Right forelimb (tissue), 1 donor: ENCODE results near the gene DLX4.

Experiments used
- DNase-seq: peaks from one replicate; pipeline ENCODE4 v3.0.0-alpha.2; 2018

DLX4 gene

DNA sequence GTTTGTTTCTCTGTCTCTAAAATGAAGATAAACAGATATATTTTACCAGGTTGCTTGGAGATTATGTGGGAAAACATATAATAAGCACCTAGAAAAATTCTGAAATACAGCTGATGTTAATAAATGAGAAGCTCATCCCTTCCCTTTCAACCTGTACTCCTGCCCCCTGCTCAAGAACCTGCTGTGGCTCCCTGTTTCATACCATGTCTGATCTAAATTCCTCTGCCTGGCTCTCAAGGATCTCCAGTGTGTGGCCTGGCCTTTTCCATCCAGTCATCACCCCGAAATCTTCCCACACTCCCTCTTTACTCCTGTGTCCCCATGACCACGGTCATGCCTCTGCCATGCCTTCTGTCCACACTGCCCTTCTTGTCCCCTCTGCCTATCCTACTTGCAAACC is 19.4 kb upstream of the DLX4 start:
- DNase-seq = no peak

DNA sequence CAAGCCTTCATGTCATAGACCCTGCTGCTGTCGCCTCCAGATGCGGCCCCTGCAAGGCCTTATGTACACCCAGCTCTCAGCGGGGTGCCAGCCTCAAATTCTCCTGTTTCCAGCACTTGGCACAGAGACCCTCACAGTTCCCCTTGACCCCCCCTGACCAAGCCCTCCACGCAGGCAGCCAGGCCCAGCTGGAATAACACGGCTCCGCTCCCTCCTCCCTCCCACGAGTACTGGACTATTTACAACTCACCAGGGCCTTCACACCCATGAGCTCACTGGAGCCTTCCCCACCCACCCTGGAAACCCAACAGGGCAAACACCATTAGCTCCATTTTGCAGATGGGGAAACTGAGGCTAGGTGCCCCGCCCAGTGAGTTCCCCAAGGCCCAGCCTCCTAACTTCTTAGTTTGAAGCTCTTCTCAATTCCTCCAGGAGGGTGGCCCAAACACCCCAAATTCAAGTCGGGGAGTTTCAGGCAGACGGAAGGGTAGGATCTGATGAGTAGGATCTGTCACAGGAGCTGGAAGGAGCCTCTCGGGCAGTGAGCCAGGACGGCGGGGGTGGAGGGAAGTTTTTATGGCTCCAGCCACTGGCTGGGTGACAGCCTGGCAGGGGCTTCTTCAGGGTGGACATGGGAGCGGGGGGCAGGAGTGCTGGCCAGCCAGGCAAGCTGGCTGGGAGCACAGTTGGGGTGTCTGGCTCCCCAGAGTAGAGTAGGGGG is 17.5 kb upstream of the DLX4 start:
- DNase-seq = no peak

DNA sequence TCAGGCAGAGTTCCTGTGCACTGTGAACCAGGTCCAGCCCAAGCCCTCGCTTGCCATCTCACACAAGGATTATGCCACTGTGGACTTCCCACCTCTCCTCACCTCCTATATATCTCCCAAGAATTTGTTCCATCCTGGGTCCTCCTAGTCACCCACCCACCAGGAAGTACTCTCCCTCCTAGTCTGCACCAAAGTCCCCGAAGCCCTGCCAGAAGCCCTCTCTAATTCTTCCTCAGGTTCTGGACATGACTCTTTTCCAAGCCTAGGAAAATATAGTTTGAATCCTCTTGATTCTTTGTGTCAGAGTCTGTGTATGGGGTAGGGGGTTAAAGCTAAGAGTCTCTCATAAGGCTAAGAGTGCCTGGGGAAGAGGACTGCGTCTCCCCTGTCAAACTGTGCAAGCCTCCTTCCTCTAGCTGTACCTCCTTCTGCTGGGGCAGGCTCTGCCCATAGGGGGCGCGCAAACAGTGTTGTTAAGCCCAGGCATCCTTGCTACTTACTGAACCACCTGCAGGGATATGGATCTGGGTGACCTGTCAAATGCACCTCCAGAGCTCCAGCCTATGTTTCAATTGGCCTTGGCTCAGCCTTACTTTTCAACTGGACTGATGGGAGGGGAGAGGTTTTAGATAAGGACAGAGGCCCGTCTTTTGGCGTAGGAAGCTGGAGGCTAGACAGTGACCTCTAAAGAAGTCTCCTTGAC is 16.6 kb upstream of the DLX4 start:
- peak; percentile 79 for DNase-seq

DNA sequence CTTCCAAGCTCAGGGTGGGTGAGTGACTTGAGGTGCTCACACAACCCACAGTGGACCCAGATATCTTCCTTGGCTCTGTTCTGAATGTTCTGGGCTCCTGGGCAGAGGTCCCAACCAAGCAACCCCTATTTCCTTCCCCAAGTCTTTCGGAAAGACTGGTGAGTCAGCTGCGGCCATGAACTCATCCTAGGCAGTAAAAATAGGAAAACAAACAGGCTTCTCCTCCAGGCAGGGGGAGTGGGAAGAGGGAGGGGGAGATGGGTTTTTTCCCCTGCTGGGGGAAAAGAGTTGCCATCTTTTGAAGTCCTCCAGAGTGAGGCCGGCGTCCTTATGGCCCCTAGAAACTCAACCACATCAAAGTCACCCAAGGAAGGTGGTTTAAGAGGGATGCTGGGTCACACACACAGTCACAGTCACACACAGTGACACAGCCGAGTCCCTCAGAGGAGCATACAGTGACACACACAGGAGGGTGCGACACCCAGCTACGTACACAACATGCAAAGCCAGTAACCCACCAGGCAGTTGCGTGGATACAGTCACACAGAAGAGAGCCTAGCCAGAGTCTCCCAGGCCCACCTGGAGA is 16.0 kb upstream of the DLX4 start:
- DNase-seq = no peak

DNA sequence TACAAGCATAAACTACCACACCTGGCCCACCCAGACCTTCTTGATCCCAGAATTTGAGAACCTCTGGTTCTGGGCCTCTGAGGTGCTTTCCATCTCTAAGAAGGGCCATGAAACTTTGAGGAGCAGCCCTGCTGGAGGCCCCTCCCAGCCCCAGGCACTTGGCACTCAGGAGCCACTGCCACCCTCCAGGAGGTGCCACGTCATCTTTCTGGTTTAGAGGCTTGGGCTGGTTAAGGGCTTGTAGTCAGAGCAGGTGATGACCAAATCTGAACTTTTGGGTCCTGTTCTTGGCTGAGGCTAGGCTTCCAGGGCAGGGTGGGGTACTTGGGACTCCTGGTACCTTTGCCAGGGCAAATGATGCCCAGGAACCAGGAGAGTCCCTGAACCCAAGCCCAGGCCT is 13.8 kb upstream of the DLX4 start:
- no peak for DNase-seq

DNA sequence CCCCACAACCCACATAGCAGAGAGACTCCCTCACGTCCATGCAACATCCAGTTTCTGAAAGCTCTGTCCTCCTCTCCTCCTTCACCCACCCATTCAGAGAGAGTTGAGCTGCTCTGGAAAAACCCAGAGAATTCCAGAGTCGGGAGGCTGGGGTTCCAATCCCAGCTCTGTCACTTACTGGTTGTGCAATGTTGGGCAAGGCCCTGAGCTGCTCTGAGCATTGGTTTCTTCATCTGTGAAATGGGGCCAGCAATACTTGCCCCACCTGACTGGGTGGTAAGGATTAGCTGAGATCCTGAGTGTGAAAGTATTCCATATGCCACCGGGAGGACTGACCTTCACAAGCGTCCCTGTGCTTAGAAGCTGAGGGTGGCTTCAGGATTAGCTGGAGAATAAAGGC is 12.2 kb upstream of the DLX4 start:
- no peak for DNase-seq

DNA sequence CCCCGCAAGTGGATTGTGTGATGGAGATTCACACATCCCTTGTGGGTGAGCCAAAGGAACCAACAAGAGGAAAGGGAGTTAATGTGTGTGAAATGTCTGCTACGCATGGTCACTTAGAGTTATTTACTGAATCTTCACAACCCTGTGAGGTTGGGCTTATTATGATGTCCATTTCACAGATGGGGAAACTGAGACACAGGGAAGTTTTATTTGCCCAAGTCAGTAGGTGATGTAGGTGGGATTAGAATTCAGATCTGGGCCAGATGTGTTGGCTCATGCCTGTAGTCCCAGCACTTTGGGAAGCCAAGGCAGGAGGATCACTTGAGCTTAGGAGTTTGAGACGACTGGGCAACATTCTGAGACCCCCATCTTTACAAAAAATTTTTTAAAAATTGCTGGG is 11.6 kb upstream of the DLX4 start:
- no peak for DNase-seq

DNA sequence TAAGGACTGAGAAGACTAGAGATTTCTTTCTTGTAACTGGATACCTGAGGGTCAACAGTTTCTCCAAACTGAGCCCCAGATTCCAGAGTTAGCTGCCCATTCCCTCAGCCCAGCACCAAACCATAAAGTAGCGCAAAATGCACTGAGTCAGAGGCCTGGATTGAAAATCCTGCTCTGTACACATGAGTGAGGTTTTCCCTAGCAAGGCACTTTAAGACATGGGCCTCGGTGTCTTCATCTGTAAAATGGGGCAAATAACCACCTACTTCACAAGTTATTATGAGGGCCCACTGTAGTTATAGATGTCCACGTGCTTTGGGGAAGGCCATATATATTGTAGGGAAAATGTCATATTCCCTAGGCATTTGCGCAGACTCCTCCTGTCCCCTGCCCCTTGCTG is 10.3 kb upstream of the DLX4 start:
- no peak for DNase-seq

DNA sequence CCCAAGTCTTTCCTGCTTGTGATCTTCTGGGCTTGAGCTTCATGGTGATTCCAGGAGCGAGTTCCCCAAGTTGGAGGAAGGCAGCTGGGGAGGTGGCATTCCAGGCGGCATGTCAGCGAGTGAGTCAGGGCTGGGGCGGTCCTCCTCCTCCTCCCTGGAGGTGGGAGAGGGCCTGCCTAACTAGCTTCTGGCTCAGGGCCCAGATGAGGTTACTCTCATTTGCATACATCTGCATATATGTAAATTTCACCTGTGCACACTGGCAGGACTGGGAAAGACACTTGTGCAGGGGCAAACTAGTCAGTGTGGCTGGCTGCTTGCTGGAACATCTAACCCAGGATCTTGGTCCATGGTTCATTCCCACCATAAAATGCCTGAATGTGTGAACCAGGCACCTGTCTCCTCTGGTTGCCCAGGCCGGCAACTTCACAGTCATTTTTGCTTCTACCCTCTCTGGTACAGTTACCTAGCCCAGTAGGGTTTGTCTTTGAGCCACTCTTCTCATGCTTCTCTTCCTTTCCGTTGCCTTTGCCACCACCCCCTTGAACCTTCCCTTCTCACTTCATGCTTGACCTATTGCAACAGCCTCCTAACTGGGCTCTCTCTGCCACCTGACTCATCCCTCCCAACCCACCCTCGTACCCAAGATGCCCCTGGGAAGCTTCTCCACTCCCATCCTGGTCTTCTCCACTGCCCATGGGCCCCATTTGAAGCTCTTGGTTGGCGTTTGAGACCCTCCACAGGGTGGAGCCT is 9.6 kb upstream of the DLX4 start:
- DNase-seq = no peak

DNA sequence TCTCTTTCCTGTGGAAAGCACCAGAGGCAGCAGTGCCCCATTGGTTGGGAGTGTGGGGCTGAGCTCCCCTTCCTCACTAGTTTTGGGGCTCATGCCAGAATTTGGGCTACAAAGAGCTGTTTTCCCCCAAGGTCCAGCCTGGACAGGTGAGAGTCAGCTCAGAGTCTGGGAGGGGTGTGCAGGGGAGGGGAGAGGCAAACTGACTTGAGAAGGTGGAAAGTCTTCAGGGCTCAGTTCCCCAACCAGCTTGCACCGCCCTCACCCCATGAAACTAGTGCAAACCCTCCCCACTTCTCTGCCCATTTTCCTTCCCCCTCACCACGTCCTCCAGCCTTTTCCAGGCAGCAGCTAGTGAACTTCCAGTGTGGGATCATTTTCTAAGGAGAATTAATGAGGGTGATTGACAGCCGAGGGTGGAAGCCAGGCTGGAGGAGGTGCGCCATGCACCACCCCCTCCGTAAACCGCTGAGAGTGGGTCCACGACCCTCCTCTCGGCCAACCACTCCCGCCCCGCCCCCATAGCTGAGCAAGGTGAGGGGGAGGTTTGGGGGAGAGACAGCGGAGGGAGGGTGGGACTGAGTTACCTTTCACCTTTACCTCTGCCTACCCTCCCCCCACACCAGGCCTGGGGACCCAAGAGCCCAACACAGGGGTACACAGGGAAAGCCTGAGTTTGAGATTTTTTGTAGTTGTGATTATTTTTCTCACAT is 6.2 kb upstream of the DLX4 start:
- no peak for DNase-seq

DNA sequence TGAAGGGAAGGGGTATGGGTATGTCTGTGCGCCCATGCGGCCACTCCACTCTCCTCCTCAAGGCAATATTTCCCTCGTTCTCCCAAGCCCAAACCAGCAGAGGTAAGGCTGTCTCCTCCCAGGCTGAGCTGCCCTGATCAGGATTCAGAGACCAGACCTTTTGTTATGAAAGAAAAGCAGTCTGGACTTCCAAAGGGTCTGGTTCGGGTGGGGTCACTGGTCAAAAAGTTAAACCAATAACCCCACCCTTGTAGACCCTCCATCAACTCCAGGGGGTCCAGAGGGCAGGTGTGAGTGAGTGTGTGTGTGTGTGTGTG is 5.7 kb upstream of the DLX4 start:
- no peak for DNase-seq

DNA sequence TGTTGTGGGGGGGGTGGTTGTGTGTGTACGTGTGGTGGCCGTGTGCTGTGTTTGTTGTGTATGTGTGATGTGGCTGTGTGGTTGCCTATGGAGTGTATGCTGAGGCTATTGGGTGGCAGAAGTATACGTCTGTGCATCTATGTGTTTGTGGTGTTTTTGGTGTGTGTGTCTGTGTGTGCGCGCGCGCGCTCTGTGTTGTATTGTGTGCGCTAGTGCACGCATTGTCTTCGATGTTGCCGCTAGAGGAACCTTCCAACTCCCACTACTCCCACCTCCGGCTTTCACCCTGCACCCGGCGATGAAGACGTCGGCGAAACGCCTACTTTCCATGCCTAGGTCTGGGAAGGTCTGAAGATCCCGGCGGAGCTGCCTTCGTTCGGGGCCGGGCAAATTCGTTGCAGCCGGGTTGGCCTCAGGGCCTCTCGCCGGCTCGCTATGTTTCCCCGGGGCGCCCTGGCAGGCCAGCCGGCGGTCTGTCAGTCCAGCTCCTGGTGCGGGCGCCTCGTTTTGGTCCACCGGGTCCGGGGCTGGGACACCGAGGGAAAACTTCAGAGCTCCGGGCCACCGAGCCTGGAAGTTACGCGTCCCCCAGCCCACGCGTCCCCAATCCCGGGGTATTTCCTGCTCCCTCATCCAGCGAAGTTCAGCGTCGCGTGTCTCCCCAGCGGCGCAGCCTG is 5.2 kb upstream of the DLX4 start:
- DNase-seq = peak; percentile 68

DNA sequence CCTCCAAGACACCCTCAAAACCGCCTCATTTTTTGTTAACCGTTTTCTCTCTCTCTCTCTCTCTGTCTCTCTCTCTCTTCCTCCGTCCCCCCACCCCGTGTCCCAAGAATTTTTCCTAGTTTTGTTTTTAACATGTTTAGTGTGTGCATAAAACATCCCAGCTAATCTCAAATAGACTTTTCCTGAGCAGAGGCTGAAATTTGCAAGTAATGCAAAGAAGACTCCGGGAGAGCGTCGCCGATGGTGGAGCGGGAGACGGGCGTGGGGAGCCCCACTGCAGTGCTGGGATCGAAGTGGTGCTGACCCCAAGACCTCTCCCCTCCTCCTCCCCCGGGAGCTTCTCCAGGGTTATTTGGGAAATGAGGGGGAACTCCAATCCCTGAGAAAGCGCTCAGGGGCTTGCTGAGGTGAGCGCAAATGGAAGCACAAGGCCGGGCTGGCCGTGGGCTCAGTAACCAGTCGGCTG is 4.7 kb upstream of the DLX4 start:
- DNase-seq = no peak

DNA sequence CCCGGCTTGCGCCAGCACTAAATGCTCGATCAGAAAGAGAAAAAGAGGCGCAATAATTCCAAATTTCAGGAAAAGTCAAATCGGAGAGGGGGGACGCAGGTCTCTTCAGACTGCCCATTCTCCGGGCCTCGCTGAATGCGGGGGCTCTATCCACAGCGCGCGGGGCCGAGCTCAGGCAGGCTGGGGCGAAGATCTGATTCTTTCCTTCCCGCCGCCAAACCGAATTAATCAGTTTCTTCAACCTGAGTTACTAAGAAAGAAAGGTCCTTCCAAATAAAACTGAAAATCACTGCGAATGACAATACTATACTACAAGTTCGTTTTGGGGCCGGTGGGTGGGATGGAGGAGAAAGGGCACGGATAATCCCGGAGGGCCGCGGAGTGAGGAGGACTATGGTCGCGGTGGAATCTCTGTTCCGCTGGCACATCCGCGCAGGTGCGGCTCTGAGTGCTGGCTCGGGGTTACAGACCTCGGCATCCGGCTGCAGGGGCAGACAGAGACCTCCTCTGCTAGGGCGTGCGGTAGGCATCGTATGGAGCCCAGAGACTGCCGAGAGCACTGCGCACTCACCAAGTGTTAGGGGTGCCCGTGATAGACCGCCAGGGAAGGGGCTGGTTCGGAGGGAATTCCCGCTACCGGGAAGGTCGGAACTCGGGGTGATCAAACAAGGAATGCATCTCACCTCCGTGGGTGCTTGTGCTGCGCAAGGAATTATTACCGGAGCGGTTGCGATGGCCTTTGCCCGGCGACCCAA is 4.0 kb upstream of the DLX4 start:
- DNase-seq = no peak

DNA sequence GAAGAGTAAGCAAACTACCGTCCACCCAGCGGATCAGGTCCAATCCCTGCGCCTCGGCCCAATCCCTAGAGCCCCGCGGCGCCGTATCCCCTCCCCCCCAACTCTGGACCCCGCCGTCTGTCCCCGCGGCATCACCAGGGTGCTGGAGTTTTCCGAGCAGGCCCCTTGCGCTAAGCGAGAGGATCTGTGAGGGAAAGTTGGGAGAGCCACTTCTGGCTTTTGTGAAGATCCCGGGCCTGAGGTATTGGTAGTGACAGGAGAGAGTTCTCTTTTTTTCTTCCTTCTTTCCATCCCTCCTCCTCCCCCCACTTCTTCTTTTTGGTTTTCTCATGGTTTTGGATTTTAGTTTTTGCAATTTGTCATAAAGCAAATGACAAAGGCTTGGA is 3.5 kb upstream of the DLX4 start:
- DNase-seq = no peak

DNA sequence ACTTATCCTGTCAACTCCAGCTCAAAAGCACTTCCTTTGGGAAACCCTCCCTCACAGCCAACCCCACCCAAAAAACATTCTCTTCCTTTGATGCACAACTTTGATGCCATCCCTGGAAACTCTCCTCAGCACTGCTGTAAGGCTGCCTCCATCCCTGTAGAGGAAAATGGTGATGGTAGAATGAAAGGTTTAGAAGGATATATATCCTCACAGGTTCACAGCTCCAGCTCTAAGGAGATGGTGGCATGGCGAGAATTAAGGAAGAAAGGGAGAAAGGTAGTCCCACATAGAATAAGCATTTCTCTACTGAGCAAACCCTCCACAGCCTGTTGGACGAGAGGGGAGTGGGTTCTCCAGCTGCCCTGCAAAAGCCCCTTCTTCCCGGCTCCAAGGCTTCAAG is 2.2 kb upstream of the DLX4 start:
- DNase-seq = no peak

DNA sequence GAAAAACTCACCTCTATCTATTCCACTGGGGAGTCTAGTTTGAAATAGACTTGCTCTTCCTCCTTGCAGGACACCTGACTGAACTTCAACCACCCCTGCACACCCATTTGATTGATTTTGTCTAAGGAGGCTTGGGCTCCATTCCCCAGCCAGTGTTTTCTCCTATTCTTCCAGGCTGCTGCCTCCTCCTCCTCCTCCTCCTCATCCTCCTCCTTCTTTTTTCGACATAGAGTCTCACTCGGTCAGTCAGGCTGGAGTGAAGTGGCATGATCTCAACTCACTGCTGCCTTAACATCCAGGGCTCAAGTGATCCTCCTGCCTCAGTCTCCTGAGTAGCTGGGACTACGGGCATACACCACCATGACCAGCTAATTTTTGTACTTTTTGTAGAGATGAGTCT is 1.8 kb upstream of the DLX4 start:
- DNase-seq = no peak

DNA sequence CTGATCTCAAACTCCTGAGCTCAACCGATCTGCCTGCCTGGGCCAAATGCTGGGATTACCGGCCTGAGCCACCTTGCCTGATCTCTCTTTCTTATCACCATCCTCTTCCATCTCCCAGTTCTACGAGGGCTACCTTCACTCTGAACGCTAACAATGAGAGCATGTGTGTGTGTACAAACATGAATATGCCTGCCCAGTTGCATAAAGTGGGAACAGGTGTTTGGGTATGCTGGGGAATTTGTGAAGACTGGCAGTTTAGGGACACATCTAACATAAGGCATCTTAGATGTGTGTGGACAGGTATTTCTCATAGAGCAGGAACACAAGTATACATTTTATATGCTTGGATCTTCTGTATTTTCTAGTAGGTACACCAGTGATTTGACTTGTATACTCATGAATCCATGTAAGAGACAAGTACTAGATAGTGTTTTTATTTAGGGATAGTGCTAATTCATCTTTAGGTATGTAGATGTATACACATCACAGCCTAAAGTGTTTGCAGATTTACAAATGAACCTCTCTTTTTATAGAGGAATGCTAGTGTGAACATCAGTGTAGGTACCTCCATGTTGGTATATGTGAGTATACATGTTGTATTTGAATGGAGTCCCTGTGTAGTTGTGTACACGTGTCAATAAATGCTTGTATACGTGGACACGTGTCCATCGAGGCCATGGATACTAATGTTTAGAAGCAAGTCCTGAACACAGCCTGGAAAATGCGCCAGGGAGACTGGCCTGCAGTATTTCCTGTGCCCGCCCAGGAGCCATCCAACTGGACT is 1.2 kb upstream of the DLX4 start:
- DNase-seq = no peak

DNA sequence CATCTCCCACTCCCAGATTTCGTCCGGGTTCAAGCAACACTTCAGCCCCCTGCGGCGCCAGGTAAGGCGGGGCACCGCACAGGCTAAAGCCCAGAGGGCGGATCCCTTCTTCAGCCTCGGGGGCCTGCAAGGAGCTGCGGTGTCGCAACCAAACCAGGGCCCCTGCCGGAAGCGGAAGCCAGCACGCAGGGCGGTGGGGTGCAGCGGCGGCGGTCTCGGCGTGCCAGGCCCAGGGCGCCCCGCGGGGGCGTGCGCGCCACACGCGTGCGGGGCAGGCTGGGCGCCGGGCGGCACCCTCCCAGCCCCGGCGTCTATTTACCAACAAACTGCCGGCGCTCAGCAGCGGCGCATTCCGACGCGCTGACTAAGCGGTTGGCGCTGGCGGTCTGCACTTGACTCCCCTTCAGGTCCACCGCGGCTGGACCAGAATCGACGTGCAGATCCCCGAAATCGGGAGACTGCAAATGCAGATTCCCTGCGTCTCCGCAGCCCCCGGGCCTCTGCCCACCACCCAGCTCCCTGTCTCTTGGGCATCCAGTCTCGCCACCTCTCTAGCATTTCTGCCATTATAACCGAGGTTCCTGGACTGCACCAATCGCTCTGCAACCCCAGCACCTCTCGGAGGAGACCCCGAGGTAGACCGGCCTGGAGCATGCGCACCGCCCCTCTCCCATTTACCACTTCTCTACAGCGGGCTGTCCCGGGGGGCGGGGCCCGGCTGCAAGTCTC is 421 bp upstream of the DLX4 start:
- no peak for DNase-seq

DNA sequence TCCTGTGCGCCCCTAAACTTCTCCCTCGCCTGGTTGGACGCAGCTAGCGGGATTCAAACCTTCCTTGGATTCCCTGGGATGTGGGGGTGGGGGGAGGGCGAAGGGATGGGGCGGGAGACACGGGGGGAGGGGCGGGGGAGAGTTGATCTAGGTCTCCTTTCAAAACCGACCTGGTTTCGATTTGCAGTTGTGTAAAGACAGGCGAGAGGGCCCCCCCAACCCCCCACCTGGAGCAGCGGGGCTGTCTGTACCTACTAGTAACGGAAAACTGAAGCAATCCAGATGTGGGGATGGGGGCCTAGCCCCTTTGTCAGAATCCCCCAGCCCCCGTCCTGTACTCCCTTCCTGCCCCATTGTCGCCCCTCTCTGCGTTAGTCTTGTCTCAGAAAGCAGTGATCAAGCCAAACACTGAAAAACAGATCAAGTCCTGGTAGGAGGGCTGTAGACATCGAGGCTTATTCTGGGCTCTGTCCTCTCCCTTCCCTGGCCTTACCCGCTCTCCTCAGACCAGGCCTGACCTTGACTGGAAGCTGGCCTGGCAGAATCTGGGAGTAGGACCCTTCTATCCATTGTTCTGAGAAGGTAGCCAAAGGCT is 902 bp downstream of the DLX4 start:
- DNase-seq = no peak
